Heart left ventricle (tissue), 13 donors: ENCODE data around the gene TMTC4.

Experiments
- CTCF ChIP-seq, 12 donors: fragments of 200-600 bp; sonication (generic) in 4 of 12; IDR thresholded peaks; one replicate each; pipeline versions ENCODE4 v1.5.0 to v1.8.0; 2018 to 2022; ENCODE audit warnings: antibody characterized with exemption in 12 of 12, mild to moderate bottlenecking in 5 of 12
- POLR2A ChIP-seq, 2 donors: fragments of 450-650 bp; IDR thresholded peaks; one replicate each; pipeline ENCODE4 v1.6.1; 2017; ENCODE audit warnings: antibody characterized with exemption in 2 of 2, mild to moderate bottlenecking in 2 of 2, moderate library complexity in 2 of 2
- donor health status: ischemic (EF 13 %, LVEDD 7.1; RV severe dilation, severe dysfunction).
- donor health status: DM: no; HTN: yes; CAD: no.
- donor health status: DM: no; HTN: no; CAD: no.
- donor health status: ischemic (EF 25% LVEDD 6.9; RV normal size, moderate dysfunction).
- donor health status: ischemic (EF 25% LVEDD 5.7; RV mildly dilated, moderate dysfunction).
- donor health status: ischemic (EF 35%, LVEDD 5.7; RV mildly dilated, moderate dysfunction).
- donor health status: nonischemic (EF 11% LVEDD 7.7; RV severe dilation, severe dysfunction).
- donor health status: DM: yes; HTN: yes; CAD: no.
- donor health status: PGD.
- donor health status: ischemic (EF 29% LVEDD 5.4; RV normal size, mild dysfunction).
- donor health status: nonischemic (EF 23%, LVEDD 6.1; RV moderate dilation, normal function).

- no peak for TF ChIP-seq CTCF (IDR thresholded peaks at IDR 0.05)
- peak in 1 of 2 donors; percentile 24 for TF ChIP-seq POLR2A (IDR thresholded peaks at IDR 0.05)
These were observed 653 bp downstream of the TMTC4 start for GRCh38 chr13:100673713-100674571.
